Lower leg skin (tissue), 4 donors: ENCODE data around the gene MGARP. TPM values are rescaled to one million over a fixed set of nuclear protein-coding genes. Genes with fewer than 3 reads are reported as not detected.
A peak's percentile ranks its signal among the peaks of the same experiment; 100 is the strongest.

Source experiments
- DNase-seq, 2 donors: peaks; one replicate each; pipeline ENCODE4 v3.0.0-alpha.2; 2019; ENCODE audit warnings: low spot score in 2 of 2
- H3K4me3 ChIP-seq: fragments of 200-600 bp; sonication (generic); 2 replicates; pipeline ENCODE4 v1.5.1; 2017; ENCODE audit warnings: mild to moderate bottlenecking, low read depth; ENCODE audit not compliant: poor library complexity, severe bottlenecking
- POLR2A ChIP-seq, 2 donors: fragments of 450-650 bp; IDR thresholded peaks; one replicate each; pipeline ENCODE4 v1.6.1; 2016 to 2017; ENCODE audit warnings: antibody characterized with exemption in 2 of 2, mild to moderate bottlenecking in 1 of 2, moderate library complexity in 1 of 2
- WGBS, 2 donors: methylation state at CpG; one replicate each; pipeline ENCODE4 v1.1.5; 2018; 5-methylcytosine and 5-hydroxymethylcytosine counted together
- intact Hi-C: fragments of 100-400 bp; cut with DNase I; formaldehyde crosslinking; loops from one replicate; pipeline ENCODE4 v1.15.0; 2023; ENCODE audit warnings: low total_unique reads
- total RNA-seq, 4 donors: library from RNA; depleted of rRNA; stranded (reverse); fragments of >200 nt; gene quantifications; one replicate each; pipeline ENCODE4 v1.1.0, GENCODE V29; 2016
- TF ChIP-seq, protein P1 (sequence below), 3 donors: fragments of 450-650 bp; IDR thresholded peaks; one replicate each; pipeline ENCODE4 v1.5.1; 2016; ENCODE audit warnings: antibody characterized with exemption in 3 of 3, mild to moderate bottlenecking in 3 of 3, moderate library complexity in 2 of 3

MGARP gene
- total RNA-seq, 4 donors from 2014 or later = 0.84 to 1.2 TPM; not detected in 2

DNA sequence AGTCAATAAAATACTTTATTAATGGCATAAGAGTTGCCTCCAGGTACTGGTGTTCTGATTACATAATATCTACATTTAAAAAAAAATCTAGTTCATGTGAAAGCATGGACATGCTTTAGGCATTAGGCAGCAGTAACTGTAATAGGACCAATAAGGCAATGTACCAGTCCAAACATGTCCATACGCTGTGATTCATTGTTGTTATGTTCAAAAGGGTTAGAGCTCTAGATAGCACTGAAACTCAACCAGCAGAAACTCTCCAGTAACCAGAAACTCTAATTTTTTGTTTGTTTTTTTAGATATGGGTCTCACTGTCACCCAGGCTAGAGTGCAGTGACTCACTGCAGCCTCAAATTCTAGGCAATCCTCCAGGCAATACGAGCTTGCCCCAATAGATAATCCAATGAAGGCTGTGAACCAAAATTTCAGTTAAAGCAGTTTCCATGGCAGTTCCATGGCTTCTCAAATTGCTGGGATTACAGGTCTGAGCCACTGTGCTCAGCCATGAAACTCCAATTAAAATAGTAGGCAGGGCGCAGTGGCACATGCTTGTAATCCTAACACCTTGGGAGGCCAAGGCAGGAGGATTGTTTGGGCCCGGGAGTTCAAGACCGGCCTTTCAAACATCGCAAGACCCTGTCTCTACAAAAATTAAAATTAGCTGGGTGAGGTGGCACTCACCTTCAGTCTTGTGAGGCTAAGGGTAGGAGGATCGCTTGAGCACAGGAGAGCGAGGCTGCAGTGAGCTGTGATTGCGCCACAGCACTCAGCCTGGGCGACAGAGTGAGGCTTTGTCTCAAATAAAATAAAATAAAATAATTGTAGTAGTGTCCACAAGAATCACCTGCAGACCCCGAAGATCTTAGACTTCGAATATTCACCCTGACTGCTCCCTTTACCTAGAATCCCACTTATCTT is 36.3 kb downstream of the MGARP start:
- H3K4me3 ChIP-seq = no peak overlapping the region
- TF ChIP-seq, protein P1, sequence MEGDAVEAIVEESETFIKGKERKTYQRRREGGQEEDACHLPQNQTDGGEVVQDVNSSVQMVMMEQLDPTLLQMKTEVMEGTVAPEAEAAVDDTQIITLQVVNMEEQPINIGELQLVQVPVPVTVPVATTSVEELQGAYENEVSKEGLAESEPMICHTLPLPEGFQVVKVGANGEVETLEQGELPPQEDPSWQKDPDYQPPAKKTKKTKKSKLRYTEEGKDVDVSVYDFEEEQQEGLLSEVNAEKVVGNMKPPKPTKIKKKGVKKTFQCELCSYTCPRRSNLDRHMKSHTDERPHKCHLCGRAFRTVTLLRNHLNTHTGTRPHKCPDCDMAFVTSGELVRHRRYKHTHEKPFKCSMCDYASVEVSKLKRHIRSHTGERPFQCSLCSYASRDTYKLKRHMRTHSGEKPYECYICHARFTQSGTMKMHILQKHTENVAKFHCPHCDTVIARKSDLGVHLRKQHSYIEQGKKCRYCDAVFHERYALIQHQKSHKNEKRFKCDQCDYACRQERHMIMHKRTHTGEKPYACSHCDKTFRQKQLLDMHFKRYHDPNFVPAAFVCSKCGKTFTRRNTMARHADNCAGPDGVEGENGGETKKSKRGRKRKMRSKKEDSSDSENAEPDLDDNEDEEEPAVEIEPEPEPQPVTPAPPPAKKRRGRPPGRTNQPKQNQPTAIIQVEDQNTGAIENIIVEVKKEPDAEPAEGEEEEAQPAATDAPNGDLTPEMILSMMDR (IDR thresholded peaks at IDR 0.05) = no peak
- DNase-seq = peak in 1 of 2 donors; percentile 31
- intact Hi-C loops = no loop called here
- 78 to 80% methylated on average over 12 of the region's 12 CpGs for WGBS, 2 donors

GRCh38 chr4:139242511-139243051 is 37.4 kb downstream of the MGARP start:
- 82 to 90% methylated on average over 2 of the region's 2 CpGs for WGBS, 2 donors
- intact Hi-C loops = no loop called here
- H3K4me3 ChIP-seq = no peak overlapping the region
- no peak for DNase-seq
- TF ChIP-seq, protein P1 (IDR thresholded peaks at IDR 0.05) = no peak
- TF ChIP-seq POLR2A (IDR thresholded peaks at IDR 0.05) = no peak

DNA sequence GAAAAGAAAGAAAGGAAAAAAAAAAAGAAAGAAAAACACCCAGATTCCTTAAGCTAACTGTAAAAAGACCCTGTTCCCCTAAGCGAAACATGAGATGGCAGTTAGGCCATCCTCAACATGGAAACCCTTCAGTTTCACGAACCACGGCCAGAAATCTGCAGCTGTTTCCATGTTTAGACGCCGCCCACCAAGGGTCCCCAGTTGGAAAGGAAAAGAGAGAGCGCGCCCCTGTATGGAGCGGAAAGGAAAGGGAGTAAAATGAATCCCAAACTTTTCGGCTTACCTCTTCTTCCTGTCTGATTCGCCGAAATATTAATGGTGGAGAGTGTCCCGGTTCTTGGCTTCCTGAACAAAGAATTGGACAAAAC is 38.3 kb downstream of the MGARP start:
- 96 to 97% methylated on average over 12 of the region's 12 CpGs for WGBS, 2 donors
- intact Hi-C loops = no loop called here
- no peak overlapping the region for H3K4me3 ChIP-seq
- TF ChIP-seq, protein P1 (IDR thresholded peaks at IDR 0.05) = no peak
- TF ChIP-seq POLR2A (IDR thresholded peaks at IDR 0.05) = no peak
- no peak for DNase-seq

GRCh38 chr4:139241086-139241783 is 38.8 kb downstream of the MGARP start:
- TF ChIP-seq, protein P1 (IDR thresholded peaks at IDR 0.05) = no peak
- no peak for TF ChIP-seq POLR2A (IDR thresholded peaks at IDR 0.05)
- intact Hi-C loops = no loop called here
- DNase-seq = no peak
- H3K4me3 ChIP-seq = no peak overlapping the region
- 91 to 92% methylated on average over 11 of the region's 11 CpGs for WGBS, 2 donors

DNA sequence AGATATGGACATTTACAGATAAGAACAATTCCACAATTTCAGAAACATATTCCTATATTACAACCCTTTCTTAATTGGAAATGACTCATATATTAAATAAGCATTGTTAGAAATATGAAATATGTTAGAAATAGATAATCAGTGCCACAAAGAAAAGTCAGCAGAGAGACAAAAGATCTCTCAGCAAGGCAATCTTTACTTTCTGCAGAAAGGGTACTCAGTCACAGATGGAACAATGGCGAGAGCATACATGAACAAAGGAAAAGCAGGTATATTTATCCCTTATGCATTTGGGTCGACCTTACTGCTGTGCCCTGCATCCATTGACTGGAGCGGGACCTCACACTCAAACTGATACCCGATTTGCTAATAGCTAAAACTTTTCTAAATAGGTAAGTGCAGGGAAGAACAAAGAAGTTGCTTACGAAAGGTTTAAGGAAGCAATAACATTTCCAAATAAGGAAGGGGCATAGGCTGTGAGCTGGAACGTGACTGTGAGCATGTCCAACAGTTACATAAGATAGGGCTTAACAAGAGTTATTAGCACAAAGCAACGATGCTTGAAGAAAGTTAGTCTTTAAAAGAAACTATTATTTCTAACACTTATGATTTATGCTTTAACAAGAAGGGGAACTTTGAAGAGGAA is 40.8 kb downstream of the MGARP start:
- no peak overlapping the region for H3K4me3 ChIP-seq
- intact Hi-C loops = no loop called here
- no peak for DNase-seq
- WGBS, 2 donors = 84 to 87% methylated on average over 7 of the region's 7 CpGs
- no peak for TF ChIP-seq POLR2A (IDR thresholded peaks at IDR 0.05)
- TF ChIP-seq, protein P1 (IDR thresholded peaks at IDR 0.05) = no peak
